Measurements from ENCODE around the gene SEMA4D. TPM values are rescaled to one million over a fixed set of nuclear protein-coding genes. Genes with fewer than 3 reads are reported as not detected.

SEMA4D gene
- total RNA-seq, 4 donors from 2014 or later, result 7.9 to 14.1 (median 10.6) TPM

DNA sequence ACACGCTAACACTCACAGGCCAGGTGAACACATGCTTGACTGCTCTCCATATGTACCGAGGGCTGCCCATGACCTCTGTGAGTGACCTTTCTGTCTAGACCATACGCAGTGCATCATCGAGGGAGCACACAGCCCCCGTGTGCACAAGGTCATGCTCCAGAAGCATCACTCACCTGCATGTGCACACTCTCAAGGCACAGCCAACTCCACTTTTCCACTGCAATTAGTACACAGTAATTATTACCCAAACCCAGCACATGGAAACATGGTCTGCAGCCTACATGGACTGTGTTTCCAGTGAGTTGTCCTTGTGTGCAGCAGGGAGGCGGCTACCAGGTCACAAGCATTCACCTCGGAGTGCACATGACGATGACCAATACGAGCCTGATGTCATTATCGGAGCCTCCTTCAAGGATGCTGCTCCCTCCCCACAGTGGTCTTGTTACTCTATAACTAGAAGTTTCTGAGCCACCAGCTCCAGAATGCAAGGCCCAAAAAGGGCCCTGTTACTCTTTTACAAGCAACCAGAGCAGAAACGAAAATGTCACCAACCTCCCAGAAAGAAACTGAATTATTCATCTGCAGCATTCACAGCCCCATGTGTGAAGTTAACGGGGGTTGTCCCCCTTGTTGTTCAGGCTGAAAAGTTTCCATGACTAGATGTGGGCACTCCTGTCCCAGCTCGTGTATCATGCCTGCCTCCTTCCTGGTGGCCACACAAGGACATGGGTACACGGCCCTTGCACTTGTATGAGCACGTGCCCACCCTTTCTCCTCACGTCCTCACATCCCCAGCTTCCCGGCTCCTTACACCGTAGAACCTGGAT lies 31.2 kb downstream of the SEMA4D start:
- 83% methylated on average over 16 of the region's 18 CpGs for WGBS
- Histone ChIP-seq H3K4me3 (no peak overlapping the region), H3K27ac (replicated peaks in 1 of 4) (no peak overlapping the region), H3K36me3 (no peaks in the 10 kb centered on the region), H3K9me3 (no peaks in the 10 kb centered on the region), H3K27me3 (no peaks in the 10 kb centered on the region), H3K4me1 (no peaks in the 10 kb centered on the region)
- intact Hi-C loops (cut with DNase I), result no loop called here
- DNase-seq (ENCODE audit: extremely low spot score), result no peak
- TF ChIP-seq, protein P1, sequence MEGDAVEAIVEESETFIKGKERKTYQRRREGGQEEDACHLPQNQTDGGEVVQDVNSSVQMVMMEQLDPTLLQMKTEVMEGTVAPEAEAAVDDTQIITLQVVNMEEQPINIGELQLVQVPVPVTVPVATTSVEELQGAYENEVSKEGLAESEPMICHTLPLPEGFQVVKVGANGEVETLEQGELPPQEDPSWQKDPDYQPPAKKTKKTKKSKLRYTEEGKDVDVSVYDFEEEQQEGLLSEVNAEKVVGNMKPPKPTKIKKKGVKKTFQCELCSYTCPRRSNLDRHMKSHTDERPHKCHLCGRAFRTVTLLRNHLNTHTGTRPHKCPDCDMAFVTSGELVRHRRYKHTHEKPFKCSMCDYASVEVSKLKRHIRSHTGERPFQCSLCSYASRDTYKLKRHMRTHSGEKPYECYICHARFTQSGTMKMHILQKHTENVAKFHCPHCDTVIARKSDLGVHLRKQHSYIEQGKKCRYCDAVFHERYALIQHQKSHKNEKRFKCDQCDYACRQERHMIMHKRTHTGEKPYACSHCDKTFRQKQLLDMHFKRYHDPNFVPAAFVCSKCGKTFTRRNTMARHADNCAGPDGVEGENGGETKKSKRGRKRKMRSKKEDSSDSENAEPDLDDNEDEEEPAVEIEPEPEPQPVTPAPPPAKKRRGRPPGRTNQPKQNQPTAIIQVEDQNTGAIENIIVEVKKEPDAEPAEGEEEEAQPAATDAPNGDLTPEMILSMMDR (IDR thresholded peaks at IDR 0.05), result no peak
- TF ChIP-seq POLR2A (IDR thresholded peaks at IDR 0.05; ENCODE audit: low read depth) (no peak), EP300 (IDR thresholded peaks at IDR 0.05) (no peak), POLR2AphosphoS5 (IDR thresholded peaks at IDR 0.05) (no peak)

GRCh38 chr9:89465726-89466308 lies 32.1 kb downstream of the SEMA4D start:
- 93% methylated on average over 10 of the region's 10 CpGs for WGBS
- peaks cover 0 to 7% (median 0%) of the 10 kb centered on the region in 4 donors for H3K4me1 ChIP-seq
- no peak for DNase-seq (ENCODE audit: extremely low spot score)
- H3K4me3 ChIP-seq, result no peak overlapping the region
- no peaks in the 10 kb centered on the region for H3K9me3 ChIP-seq
- TF ChIP-seq, protein P1 (IDR thresholded peaks at IDR 0.05), result no peak
- TF ChIP-seq EP300 (IDR thresholded peaks at IDR 0.05), result no peak
- no peak for TF ChIP-seq POLR2A (IDR thresholded peaks at IDR 0.05; ENCODE audit: low read depth)
- no peak for TF ChIP-seq POLR2AphosphoS5 (IDR thresholded peaks at IDR 0.05)
- no peak overlapping the region for H3K27ac ChIP-seq (replicated peaks in 1 of 4)
- H3K36me3 ChIP-seq, result no peaks in the 10 kb centered on the region
- intact Hi-C loops (cut with DNase I), result no loop called here
- no peaks in the 10 kb centered on the region for H3K27me3 ChIP-seq

GRCh38 chr9:89465001-89465451 lies 32.9 kb downstream of the SEMA4D start:
- intact Hi-C loops (cut with DNase I), result no loop called here
- no peak for DNase-seq (ENCODE audit: extremely low spot score)
- WGBS, result 70% methylated on average over 7 of the region's 7 CpGs
- Histone ChIP-seq H3K4me3 (no peak overlapping the region), H3K4me1 (peaks cover 0 to 7% (median 0%) of the 10 kb centered on the region in 4 donors), H3K27me3 (no peaks in the 10 kb centered on the region), H3K9me3 (no peaks in the 10 kb centered on the region), H3K27ac (replicated peaks in 1 of 4) (no peak overlapping the region), H3K36me3 (no peaks in the 10 kb centered on the region)
- TF ChIP-seq POLR2AphosphoS5 (IDR thresholded peaks at IDR 0.05) (no peak), EP300 (IDR thresholded peaks at IDR 0.05) (no peak), POLR2A (IDR thresholded peaks at IDR 0.05; ENCODE audit: low read depth) (no peak)
- TF ChIP-seq, protein P1 (IDR thresholded peaks at IDR 0.05), result no peak

DNA sequence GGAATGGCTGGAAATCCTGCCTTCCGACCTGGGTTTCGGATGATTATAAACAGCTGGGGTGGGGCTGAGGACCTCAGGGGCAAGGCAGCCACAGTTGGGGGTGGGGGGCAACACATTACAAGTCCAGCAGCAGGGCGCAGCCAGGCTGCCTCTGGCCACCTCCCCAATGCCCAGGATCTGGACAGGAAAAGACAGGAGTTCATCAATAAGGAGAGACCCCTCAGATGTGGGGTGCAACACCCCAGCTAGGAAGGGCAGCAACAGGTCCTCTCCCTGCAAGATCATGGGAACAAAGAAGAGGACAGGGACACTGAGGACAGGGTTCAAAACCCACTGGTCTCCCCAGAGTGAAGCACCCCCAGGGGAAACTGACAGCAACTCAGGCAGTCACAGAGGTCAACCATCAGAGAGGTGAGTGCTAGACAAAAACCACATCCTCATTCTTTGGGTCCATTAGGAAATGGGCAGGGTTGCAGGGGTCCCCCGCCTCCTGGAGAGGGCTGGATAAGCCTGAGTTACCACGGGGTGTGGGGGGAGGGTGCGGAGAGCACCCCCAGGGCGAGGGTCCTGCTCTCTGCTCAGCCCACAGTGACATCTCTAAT lies 33.5 kb downstream of the SEMA4D start:
- Histone ChIP-seq H3K36me3 (no peaks in the 10 kb centered on the region), H3K27me3 (no peaks in the 10 kb centered on the region), H3K4me1 (peaks cover 0 to 7% (median 0%) of the 10 kb centered on the region in 4 donors), H3K27ac (replicated peaks in 1 of 4) (peak overlapping the region in 1 of 4 donors; percentile 41), H3K4me3 (no peak overlapping the region), H3K9me3 (no peaks in the 10 kb centered on the region)
- no peak for TF ChIP-seq POLR2A (IDR thresholded peaks at IDR 0.05; ENCODE audit: low read depth)
- TF ChIP-seq EP300 (IDR thresholded peaks at IDR 0.05), result no peak
- TF ChIP-seq POLR2AphosphoS5 (IDR thresholded peaks at IDR 0.05), result no peak
- TF ChIP-seq, protein P1 (IDR thresholded peaks at IDR 0.05), result no peak
- WGBS, result 76% methylated on average over 7 of the region's 7 CpGs
- intact Hi-C loops (cut with DNase I), result no loop called here
- no peak for DNase-seq (ENCODE audit: extremely low spot score)
